HK-2 (cell line): Measurements from ENCODE around the gene CMC1.
"Not testable (repeated sequence)": the region's sequence is repeated elsewhere in the genome, so short reads cannot be mapped to it uniquely, and the experiment has no call there.

Source experiments
- DNase-seq: peaks from one replicate; pipeline ENCODE4 v3.0.0-alpha.2; 2018; ENCODE audit not compliant: unreplicated experiment

Gene CMC1

DNA sequence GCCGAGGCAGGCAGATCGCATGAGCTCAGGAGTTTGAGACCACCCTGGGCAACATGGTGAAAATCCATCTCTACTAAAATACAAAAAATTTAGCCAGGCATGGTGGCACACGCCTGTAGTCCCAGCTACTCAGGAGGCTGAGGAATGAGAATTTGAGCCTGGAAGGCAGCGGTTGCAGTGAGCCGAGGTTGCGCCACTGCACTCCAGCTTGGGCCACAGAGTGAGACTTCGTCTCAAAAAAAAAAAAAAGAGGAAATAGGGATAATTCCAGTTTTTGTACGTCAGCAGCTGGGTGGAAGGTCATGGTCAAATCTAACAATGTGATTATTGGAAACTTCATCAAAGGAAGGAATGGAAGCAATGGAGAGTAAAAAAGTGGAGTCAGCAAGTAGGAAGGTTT is 3.1 kb downstream of the CMC1 start:
- DNase-seq = no peak

DNA sequence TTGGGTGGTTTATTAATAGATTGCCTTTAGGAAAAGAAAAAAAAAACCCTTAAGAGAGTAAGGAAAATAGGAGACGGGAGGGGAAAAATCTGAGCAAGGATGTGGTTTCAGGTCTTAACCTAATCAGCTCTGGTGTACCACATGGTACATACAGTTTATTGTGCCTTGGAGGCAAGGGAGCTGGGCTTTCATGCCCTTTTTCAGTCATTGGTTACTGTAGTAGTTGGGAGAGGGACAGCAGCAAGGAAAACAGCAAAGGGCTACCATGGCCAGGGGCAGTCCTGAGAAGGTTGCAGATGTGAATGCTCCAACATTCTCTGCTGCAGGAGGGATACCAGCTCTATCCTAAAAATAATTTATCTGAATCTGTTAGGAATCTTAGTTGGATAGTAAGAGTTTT is 5.9 kb downstream of the CMC1 start:
- DNase-seq = no peak

DNA sequence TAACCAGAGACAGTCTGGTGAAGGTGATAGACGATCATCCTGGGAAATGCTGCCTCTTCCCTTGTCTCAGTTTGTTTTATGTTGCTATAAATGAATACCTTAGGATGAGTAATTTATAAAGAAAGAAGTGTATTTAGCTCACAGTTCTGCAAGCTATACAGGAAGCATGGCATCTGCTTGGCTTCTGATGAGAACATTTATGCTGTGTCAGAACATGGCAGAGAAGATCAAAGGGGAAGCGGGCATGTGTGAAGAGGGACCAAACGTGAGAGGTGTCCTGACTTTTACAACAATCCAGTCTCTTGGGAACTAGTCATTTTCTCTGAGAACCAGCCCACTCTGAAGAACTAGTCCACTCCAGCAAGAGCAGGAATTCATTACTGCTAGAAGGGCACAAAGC is 9.6 kb downstream of the CMC1 start:
- DNase-seq = no peak

DNA sequence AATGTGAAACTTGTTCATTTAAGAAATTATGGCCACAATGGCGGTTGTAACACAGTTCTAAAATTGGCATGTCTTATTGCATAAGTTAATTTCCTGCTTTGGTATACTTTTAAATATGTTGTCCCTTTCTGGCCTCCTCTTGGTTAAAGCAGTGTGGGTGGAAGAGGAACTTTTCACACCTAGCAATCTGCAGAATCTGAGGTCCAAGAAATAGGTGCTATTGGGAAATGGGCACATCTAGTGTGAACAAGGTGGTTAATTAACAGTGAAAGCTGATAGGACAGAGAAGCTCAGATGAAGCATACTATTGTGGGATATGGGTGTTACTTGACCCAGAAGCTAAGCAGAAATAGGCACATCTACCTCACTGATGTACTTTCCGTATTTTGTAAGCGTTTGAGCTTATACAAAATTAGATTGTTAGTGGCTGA is 10.6 kb downstream of the CMC1 start:
- no peak for DNase-seq

DNA sequence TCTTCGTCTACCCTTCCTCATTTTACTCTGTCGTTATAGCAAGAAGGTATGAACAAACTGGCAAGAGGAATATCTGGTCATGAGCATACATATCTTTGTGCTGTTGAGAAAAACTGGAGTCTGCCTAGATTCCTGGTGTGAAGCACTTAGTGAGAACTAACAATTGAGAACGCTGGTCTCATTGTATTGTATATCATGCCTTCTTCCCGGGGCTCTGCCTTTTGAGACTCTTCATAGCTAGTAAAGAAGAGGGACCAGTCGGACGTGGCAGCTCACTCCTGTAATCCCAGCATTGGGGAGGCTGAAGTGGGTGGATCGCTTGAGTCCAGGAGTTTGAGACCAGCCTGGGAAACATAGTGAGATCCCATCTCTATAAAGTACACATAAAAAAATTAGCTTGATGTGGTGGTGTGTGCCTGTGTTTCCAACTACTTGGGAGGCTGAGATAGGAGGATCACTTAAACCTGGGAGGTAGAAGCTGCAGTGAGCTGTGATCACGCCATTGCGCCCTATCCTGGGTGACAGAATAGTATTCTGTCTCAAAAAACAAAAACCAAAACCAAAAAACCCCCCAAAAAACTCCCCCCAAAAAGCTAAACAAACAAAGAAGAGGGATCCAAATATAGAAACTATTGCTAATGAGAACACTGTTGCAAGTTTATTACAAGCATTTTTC is 11.8 kb downstream of the CMC1 start:
- DNase-seq = no peak

DNA sequence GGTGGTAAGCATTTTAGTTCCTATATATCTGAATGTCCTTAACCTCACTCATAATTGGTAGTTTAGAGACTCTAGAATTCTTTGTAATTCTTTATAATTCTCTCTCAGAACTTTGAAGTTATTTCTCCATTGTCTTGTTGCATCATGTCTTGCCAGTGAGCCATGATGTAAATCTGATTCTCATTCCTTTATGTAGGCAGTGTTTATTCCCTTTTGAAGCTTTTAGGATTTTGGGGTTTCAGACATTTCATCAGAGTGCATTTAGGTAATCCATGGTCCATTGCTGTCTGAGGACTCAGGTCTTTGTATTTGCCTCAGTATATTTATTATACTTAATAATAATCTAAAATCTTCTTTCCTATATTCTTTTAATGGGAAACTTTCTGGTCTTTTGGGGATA is 20.6 kb downstream of the CMC1 start:
- no peak for DNase-seq

DNA sequence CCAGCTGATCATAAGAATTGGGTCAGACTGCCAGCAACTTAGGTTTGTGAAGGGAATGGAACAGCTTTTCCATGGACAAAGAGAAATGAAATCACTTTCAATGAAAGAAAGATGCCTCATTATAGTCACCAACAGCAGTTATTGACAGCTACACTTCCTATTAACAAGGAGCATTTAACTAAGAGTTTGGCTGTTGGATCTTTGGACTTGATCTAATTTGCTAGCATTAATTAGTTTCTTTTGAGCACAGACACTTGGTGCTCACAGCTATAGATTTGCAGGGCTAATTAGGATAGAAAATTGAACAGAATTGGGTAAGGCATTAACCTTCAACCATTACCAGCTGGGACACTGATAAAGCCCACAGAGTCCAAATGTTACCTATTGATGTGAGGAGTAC is 24.2 kb downstream of the CMC1 start:
- DNase-seq = no peak

DNA sequence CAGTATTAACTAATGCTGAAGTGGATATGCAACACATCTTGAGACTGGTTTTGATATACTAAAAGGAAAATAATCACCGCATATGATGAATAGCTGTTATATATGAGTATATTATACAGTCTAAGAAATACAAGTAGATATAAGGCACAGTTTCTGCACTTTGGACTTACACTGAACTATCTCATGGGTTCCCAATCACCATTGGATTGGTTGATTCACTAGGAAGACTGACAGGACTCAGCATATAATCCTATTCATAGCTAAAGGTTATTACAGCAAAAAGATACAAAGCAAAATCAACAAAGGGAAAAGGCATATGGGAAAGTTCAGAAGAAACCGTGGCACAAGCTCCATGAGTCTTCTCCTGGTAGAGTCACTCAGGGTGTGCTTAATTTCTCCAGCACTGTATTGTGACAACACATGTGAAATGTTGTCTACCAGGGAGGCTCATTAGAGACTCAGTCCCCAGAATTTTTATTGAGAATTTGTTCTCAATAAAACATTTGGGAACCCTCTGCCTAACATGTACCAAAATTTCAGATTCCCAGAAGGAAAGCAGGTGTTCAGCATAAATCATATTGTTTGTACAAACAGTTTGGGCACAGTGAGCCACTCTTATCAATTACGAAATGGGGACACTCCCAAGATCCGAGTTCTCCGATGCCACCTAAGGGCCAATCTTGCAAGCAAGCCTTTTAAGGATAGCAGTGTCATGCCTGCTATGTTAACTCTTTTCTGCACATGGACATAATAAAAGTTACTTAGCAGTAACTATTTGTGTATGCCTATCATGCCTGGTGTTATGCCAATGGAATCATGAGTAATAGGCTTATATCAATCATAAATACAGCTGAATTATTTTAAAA is 26.8 kb downstream of the CMC1 start:
- DNase-seq = no peak

DNA sequence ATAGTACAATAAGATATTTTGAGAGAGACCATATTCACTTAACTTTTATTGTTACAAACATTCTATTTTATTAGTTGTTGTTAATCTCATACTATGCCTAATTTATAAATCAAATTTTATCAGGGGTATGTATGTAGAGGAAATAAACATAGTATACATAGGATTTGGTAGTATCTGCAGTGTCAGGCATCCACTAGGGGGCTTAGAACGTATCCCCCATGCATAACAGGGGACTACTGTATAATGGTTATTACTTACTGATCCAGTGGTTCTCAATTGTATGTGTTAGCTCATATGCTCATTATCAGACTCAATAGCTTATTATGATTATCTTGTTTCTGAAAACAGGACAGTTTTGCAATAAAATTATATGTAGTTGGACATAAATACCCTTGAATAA is 27.6 kb downstream of the CMC1 start:
- no peak for DNase-seq

DNA sequence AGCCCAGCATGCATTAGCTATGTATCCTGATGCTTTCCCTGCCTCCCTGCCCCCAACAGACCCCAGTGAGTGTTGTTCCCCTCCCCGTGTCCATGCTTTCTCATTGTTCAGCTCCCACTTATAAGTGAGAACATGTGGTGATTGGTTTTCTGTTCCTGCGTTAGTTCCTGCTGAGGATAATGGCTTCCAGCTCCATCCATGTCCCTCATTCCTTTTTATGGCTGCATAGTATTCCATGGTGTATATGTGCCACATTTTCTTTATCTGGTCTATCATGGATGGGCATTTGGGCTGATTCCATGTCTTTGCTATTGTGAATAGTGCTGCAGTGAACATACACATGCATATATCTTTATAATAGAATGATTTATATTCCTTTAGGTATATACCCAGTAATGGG is 28.5 kb downstream of the CMC1 start:
- DNase-seq = not testable (repeated sequence)

DNA sequence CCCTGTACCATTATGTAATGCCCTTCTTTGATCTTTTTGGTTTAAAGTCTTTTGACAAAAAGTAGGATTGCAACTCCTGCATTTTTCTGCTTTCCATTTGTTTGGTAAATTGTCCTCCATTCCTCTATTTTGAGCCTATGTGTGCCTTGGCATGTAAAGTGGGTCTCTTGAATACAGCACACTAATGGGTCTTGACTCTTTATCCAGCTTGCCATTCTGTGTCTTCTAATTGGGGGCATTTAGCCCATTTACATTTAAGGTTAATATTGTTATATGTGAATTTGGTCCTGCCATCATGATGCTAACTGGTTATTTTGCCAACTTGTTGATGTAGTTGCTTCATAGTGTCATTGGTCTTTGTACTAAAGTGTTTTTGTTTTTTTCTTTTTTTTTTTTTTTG is 32.4 kb downstream of the CMC1 start:
- no peak for DNase-seq

DNA sequence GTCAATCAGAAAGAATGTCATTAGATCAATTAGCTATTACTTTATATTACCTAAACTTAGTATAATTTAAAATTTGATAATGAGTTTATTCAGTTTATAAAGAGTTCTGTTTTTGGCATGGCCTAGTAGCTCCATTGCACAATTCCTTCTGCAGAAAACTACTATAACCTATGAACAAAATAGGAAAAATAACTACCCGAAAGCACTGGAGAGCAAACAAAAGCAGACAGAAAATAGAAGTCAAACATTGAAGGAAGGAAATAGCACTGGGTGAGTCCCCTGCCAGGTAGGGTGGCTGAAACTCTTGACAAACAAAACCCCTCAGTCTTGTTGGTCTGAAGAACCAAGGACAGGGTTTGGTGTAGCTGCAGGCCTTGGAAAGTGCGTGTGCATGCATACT is 37.5 kb downstream of the CMC1 start:
- DNase-seq = no peak

DNA sequence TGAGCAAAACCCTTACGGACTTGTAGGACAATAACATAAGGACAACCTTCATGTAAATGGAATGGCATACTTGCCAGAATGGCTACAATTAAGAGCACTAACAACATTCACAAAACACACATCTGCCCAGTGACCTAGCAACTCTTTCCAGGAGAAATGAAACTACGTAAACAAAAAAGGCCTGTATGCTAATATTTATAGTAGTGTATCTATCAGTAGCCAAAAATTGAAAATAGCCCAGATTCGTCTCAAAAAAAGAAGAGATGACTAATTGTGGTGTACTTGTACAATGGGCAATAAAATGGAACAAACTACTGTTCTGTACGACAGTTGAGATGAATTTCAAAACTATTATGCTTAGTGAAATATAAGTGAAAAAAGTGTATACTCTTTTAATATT is 38.4 kb downstream of the CMC1 start:
- no peak for DNase-seq

DNA sequence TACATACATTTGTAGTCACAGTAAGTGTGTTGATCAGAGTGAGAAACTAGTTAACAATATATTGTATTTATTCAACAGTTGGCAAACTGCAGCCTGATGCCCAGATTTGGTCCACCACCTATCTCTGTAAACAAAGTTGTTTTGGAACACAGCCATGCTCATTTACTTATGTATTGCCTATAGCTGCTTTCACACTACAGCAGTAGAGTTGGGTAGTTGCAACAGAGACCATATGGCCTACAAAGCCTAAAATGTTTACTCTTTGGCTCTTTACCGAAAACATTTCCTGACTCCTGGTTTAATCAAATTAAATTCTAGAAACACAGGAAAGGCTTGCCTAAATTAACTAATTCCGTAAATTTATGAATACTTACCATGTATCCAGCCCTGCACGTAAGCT is 39.4 kb downstream of the CMC1 start:
- no peak for DNase-seq

DNA sequence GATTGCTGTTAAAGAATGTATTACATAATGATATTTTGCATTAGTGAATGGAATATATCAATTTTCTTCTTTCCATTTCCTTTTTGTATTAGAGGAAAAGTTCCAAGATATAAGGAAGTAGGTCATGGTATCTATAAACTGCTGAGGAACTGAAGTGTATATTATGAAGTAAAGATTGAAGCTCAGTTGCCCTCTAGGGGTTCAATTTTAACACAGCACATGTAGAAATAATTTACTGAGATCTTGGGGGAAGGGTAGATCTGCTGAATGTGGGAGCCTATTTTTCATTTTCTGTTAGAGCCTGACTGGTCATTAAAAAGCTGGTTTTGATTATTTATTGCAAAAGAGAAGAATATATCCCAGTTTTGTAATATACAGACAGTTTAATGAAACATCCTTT is 45.2 kb downstream of the CMC1 start:
- DNase-seq = no peak

DNA sequence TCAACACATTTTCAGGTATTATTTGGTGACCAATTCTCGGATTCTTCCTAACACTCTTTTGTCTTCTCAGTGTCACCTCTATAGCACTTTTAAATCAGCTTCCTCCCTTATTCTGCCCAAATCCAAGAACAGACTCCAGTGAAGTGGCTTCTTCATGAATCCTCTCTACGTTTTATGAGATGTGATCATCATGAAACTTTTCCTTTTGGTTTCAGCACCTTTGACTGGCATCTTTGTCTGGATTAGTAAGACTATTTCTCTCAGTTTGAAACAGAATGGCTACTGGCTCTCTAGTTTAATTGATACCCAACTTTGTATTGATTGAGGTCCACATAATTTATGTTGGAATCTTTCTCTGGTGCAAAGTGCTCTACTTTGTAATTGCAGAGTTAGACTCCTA is 45.6 kb downstream of the CMC1 start:
- DNase-seq = no peak

DNA sequence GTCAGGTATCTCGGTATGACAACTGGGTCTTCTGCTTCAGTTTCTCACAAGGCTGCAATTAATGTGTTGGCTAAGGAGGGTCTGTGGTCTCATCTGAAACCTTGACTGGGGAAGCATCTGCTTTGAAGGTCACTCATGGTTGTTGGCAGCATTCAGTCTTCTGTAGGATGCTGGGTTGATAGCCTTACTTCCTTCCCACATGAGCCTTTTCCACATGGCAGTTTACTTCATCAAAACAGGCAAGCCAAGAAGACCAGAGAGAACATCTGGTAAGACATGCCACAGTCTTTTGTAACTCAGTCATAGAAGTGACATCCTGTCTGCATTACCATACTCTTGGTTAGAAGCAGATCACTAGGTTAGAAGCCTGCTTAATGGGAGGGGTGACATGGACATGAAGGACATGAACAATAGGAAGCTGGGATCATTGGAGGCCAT is 49.5 kb downstream of the CMC1 start:
- DNase-seq = no peak

DNA sequence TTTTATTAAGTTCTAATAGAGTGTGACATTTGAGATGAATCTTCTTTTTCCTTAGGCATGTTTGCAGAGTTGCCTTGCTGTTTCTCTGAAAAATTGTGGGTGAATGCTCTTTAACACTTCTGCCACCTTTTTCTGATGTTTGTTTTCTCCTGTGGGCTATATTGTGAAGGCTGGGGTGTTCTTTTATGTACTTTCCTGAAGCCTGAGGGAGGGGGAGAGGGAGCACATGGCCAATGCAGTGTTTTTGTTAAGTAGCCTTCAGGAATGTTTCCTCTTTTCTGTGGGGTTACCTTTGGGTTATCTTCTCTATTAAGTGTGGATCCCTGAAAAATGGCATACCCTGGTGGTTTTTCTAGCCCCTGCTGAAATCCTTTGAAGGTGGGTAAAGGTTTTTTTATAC is 50.2 kb downstream of the CMC1 start:
- DNase-seq = no peak

DNA sequence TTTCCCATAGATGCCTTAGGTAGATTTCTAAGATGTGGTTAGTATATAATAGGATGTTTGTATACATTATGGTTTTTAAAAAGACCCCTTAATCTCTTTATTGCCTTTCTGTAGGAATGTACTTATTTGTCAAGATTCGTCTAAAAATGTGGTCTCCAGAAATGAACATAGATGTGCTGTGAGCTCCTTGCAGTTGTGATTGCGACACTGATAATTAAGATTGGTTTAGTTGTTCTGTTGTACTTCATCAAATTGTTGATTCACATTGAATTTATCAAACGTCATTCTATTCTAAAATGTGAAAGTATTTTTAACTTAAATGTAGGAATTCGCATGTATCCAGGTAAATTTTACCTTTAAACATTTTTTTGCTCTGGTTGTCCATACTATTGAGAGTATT is 51.2 kb downstream of the CMC1 start:
- no peak for DNase-seq

DNA sequence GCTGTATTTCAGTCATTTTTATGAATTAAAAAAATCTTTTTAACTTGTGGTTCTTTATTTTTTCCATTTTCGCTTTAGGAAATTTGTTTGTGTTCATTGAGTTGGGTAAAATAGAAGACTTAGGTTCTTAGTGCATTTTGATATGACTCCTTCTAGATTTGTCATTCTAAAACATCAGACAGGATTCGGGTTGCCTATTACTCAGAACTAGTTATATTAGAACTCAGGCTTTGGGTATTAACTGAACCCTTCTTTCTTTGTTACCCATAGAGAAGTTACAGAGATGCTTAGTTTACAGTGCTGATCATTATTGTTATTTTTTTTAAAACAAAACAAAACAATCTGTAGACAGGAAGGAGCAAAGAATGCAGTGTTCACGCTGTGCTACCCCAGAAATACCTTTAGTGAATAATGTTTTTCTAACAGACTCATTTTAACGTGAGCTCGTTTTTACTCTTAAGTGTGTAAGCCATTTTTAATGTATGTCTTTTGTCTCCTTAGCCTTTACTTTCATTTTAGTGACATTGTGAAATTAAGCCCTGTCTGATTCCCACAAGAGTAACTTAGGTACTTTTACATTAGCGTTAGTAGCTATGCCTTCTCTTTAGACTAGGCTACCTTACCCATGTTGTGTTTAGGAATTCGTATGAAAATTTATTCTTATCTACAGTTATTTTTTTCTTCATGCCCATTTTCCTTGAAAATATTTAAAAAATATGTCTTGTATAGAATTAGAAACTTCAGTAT is 53.4 kb downstream of the CMC1 start:
- DNase-seq = no peak

DNA sequence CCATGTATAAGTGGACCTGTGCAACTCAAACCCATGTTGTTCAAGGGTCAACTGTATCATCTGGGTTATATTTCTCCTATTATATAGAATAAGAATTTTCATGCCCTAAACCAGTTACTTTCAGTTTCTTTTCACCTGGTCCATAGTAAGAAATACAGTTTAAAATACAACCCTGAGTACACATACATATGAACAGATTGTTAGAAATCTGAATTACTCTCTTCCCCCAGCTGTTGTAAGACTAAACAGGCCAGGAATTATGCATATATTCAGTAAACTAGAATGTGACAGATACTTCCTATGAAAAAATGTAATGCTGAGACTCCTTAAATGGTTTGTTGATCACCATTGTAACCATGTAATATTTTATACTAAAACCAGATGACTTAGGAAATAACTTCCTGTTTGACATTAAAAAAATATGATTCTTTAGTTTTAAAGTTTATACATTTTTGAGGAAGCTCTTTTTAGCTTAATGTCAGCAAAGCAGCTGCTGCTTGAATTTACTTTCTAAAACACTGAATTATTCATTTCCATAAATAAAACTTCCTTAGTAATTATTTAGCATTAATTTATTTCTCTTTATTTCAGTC is 54.6 kb downstream of the CMC1 start:
- DNase-seq = no peak

DNA sequence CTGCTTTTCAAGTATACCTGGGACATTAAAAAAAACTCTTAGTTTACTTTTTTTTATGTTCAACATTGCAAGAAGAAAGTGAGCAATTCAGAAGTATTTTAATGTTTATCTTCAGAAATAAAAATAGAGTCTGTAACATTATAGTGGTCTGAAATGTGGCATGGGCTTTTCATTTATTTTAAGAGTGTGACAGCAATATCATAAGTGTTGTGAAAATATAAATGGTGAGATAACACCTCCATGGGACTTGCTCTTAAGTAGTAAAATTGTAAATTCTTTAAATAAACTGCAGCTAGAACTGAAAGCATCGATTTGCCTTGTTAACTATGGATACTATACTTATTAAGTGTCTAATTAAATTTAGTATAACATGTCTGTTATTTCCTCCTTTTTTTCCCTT is 58.3 kb downstream of the CMC1 start:
- no peak for DNase-seq
